GM12801 (cell line): ENCODE data around the gene SLTM.

Experiments
- CTCF ChIP-seq: IDR thresholded peaks from one replicate; pipeline ENCODE4 v1.5.1; 2011; ENCODE audit warnings: control low read depth; ENCODE audit not compliant: insufficient read length; ENCODE audit errors: extremely low read depth

Gene SLTM

GRCh38 chr15:58933281-58934113 is at the start of gene SLTM:
SLTM (minus strand) TSS chr15:58933679; CDS start chr15:58933565, 114 bp downstream.
- no peak for TF ChIP-seq CTCF

GRCh38 chr15:58983261-58983660 is 49.8 kb upstream of the SLTM start:
- no peak for TF ChIP-seq CTCF

GRCh38 chr15:58981808-58982475 is 48.5 kb upstream of the SLTM start:
- no peak for TF ChIP-seq CTCF

GRCh38 chr15:58980351-58980939 is 47.0 kb upstream of the SLTM start:
- no peak for TF ChIP-seq CTCF

GRCh38 chr15:58977887-58978286 is 44.4 kb upstream of the SLTM start:
- TF ChIP-seq CTCF, result no peak

- TF ChIP-seq CTCF, result no peak
These were observed 34.0 kb upstream of the SLTM start for GRCh38 chr15:58967479-58967878.

GRCh38 chr15:58966698-58967097 is 33.2 kb upstream of the SLTM start:
- no peak for TF ChIP-seq CTCF
